RWPE2 (cell line): ENCODE data around the gene SDK2.

Experiments
- ATAC-seq: fragments of 200-7000 bp; cut with Tn5 transposase; 3 replicates; pipeline ENCODE4 v1.9.1; 2021; ENCODE audit warnings: low read depth
- DNase-seq: peaks from one replicate; pipeline ENCODE4 v3.0.0-alpha.2; 2020; ENCODE audit warnings: low spot score
- H3K27ac ChIP-seq: fragments of 450-650 bp; 2 replicates; pipeline ENCODE4 v1.5.1; 2017; ENCODE audit warnings: mild to moderate bottlenecking; ENCODE audit not compliant: poor library complexity, severe bottlenecking
- H3K27me3 ChIP-seq: fragments of 250-450 bp; sonication (Bioruptor Pico); 2 replicates; pipeline ENCODE4 v1.5.1; 2021; ENCODE audit warnings: mild to moderate bottlenecking, moderate library complexity; ENCODE audit not compliant: insufficient read depth, poor library complexity, severe bottlenecking
- H3K36me3 ChIP-seq: fragments of 250-450 bp; sonication (Bioruptor Pico); 2 replicates; pipeline ENCODE4 v1.5.1; 2020; ENCODE audit warnings: low read depth, mild to moderate bottlenecking, moderate library complexity
- H3K4me1 ChIP-seq: fragments of 250-450 bp; sonication (Bioruptor Pico); 2 replicates; pipeline ENCODE4 v1.5.1; 2021; ENCODE audit warnings: mild to moderate bottlenecking, moderate library complexity; ENCODE audit not compliant: insufficient read depth, poor library complexity, severe bottlenecking
- H3K4me3 ChIP-seq: fragments of 250-450 bp; sonication (Bioruptor Pico); 2 replicates; pipeline ENCODE4 v1.5.1; 2021; ENCODE audit warnings: mild to moderate bottlenecking, moderate library complexity; ENCODE audit not compliant: severe bottlenecking
- H3K9me3 ChIP-seq: fragments of 250-450 bp; sonication (Bioruptor Pico); 2 replicates; pipeline ENCODE4 v1.5.1; 2021; ENCODE audit warnings: mild to moderate bottlenecking, moderate library complexity; ENCODE audit not compliant: severe bottlenecking
- TF ChIP-seq, protein P1 (sequence below): fragments of 450-650 bp; IDR thresholded peaks from one replicate; pipeline ENCODE4 v1.5.1; 2017; ENCODE audit warnings: mild to moderate bottlenecking, moderate library complexity; ENCODE audit not compliant: poor library complexity, severe bottlenecking

The SDK2 gene

DNA sequence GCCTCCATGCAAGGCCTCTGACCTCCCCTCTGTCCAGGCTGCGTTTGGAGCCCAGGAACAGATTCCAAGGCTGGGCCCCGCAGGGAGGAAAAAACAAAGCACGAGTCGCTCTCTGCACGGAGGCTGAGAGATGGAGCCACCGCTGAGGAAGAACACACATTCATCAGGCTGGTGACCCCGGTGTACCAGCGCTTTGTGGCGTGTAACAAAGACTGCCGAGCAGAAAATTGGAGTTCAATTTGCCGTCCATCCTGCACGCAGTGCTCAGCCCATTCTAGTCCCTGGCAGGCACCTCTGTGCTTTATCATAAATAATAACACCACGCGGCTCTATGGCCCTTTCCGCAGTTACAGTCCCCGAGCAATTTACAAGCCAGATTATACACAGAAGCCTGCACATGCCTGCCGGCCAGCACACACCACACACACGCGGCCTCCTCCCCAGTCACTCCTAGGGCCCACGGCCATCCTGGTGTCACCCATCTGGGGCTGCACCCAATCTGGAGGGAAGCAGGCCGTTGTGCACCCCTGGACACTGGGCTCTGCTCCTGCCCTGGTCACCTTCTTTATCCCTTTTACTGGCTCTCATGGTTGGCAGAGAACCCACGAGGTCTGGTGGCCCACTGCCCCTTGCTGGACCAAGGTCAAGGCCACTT, 124.4 kb downstream of the SDK2 start:
- H3K4me3 ChIP-seq, result no peak overlapping the region
- no peaks in the 10 kb centered on the region for H3K27me3 ChIP-seq
- no peaks in the 10 kb centered on the region for H3K9me3 ChIP-seq
- TF ChIP-seq, protein P1, sequence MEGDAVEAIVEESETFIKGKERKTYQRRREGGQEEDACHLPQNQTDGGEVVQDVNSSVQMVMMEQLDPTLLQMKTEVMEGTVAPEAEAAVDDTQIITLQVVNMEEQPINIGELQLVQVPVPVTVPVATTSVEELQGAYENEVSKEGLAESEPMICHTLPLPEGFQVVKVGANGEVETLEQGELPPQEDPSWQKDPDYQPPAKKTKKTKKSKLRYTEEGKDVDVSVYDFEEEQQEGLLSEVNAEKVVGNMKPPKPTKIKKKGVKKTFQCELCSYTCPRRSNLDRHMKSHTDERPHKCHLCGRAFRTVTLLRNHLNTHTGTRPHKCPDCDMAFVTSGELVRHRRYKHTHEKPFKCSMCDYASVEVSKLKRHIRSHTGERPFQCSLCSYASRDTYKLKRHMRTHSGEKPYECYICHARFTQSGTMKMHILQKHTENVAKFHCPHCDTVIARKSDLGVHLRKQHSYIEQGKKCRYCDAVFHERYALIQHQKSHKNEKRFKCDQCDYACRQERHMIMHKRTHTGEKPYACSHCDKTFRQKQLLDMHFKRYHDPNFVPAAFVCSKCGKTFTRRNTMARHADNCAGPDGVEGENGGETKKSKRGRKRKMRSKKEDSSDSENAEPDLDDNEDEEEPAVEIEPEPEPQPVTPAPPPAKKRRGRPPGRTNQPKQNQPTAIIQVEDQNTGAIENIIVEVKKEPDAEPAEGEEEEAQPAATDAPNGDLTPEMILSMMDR, result no peak
- H3K4me1 ChIP-seq, result no peaks in the 10 kb centered on the region
- H3K36me3 ChIP-seq, result no peaks in the 10 kb centered on the region
- ATAC-seq, result no peak
- no peak for DNase-seq
- H3K27ac ChIP-seq, result no peak overlapping the region

DNA sequence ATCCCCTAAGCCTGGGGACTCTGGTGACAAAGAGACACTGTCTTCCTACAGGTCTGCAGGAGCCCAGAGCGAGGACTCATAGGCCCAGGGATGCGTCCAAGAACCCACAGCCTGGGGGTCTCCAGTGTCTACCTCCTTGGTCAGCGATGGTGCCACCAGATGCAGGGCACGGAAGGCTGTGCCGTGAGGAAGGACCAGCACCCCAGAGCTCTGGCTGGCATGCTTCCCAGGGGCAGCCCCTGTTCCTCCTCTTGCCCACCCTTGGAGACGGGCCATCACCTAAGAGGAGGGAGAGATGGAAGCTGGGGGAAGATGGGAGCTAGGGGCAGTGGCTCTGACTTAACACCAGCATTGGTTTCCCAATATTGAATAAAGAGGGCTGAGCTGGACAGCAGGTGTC, 125.2 kb downstream of the SDK2 start:
- no peak overlapping the region for H3K4me3 ChIP-seq
- no peaks in the 10 kb centered on the region for H3K27me3 ChIP-seq
- no peaks in the 10 kb centered on the region for H3K36me3 ChIP-seq
- DNase-seq, result no peak
- TF ChIP-seq, protein P1, result no peak
- no peak overlapping the region for H3K27ac ChIP-seq
- H3K4me1 ChIP-seq, result no peaks in the 10 kb centered on the region
- no peak for ATAC-seq
- no peaks in the 10 kb centered on the region for H3K9me3 ChIP-seq

DNA sequence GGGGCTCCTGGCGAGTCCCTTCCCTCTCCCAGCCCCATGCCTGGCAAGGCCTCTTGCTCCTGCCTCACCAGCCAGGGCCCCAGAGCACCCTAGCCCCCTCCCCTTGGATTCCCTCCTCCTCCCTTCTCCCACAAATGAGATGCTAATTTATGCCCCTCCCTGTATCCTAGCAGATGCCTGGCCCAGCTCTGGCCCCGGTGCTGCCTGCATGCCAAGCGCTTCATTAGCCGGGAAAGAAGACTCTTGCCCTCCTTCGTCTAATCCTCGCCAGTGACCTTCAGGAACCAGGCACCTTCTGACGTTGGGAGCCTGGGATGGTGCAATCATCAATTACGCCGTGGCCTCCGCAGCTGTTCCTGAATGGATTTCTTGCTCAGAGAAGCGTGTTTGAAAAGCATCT, 127.8 kb downstream of the SDK2 start:
- ATAC-seq, result no peak
- Histone ChIP-seq H3K27ac (no peak overlapping the region), H3K4me3 (no peak overlapping the region), H3K27me3 (peaks cover 4% of the 10 kb centered on the region), H3K36me3 (no peaks in the 10 kb centered on the region), H3K4me1 (no peaks in the 10 kb centered on the region), H3K9me3 (no peaks in the 10 kb centered on the region)
- TF ChIP-seq, protein P1, result no peak
- no peak for DNase-seq

DNA sequence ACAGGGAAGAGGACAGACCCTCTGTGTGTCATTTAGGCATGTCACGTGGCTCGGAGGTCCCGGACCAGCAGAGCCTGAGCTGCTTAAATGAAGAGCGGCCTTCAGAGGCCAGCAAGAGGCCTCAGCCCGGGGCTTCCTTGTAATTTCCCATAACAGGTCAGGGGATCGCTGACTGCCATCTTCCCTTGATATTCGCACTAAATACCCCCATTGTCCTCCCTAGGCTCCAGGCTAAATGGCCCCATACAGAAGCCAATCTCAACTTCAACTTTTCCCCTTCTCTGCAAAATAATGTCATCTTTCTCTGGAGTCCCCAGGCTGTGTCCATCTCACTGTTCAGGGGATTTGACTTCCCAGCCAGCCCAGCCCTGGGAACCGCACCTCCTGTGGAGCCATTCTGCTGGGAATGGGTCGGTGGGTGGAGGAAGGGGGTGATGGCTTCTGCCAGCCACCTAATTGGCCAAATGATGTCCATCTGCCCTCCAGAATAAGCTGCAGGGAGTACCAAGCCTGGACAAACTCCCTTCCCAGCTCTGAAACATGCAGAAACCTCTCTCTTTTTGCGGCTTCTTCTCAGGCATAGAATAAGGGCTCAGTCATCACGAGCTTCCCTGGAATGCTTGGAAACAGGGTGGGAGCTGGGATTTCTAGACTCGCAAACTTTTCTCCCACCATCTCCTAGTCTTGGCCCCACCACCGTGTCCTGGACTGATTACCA, 129.9 kb downstream of the SDK2 start:
- ATAC-seq, result no peak
- Histone ChIP-seq H3K27ac (no peak overlapping the region), H3K27me3 (peaks cover 4% of the 10 kb centered on the region), H3K9me3 (no peaks in the 10 kb centered on the region), H3K36me3 (no peaks in the 10 kb centered on the region), H3K4me3 (no peak overlapping the region), H3K4me1 (no peaks in the 10 kb centered on the region)
- no peak for DNase-seq
- TF ChIP-seq, protein P1, result no peak

DNA sequence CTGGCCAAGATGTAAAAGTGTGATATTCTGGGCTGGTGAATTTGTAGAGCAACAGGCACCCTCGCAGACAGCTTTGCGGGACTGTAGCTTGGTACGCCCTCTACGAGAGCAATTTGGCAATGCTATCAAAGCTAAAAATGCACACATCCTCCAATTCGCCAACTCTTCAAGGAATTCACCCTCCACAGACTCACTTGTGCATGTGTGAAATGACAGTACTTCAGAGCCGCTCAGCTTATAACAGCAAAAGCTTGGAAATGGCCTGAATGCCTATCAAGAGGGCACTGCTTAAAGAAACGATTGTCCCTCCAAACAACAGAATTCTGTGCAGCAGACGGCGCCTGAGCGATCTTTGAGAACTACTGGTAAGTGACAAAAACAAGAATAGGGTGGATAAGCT, 130.8 kb downstream of the SDK2 start:
- no peaks in the 10 kb centered on the region for H3K4me1 ChIP-seq
- DNase-seq (no peak), ATAC-seq (no peak)
- H3K27me3 ChIP-seq, result peaks cover 4% of the 10 kb centered on the region
- H3K27ac ChIP-seq, result no peak overlapping the region
- no peaks in the 10 kb centered on the region for H3K36me3 ChIP-seq
- TF ChIP-seq, protein P1, result no peak
- H3K4me3 ChIP-seq, result no peak overlapping the region
- H3K9me3 ChIP-seq, result no peaks in the 10 kb centered on the region
